ENCODE results near the gene ADAMTSL4.
A peak's percentile ranks its signal among the peaks of the same experiment; 100 is the strongest.

The ADAMTSL4 gene

DNA sequence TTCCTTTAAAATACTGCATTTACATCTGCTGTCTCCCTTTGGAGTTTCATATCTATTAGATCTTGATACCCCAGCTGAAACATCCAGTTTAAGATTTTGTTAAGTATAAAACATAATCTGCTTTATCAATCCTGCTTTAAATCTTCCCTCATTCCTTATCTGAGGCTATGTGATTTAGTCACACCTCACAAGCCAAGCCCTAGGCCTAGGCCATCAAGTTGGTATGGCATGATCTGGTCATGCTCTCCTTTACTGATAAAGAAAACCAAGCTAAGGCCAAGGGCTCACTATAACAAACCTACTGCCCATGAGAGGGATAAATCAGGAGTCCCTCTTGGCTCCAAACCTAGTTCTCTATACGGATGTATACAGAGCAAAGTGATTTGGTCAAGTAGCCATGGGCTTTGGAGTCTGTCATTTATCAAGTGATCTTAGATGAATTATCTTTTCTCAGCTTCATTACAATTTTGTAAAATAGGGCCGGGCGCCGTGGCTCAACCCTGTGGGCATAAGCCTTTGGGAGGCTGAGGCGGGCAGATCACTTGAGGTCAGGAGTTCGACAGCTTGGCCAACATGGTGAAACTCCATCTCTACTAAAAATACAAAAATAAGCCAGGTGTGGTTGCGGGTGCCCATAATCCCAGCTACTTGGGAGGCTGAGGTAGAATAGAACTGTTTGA is 57.4 kb downstream of the ADAMTSL4 start:
- TF ChIP-seq, protein P1, sequence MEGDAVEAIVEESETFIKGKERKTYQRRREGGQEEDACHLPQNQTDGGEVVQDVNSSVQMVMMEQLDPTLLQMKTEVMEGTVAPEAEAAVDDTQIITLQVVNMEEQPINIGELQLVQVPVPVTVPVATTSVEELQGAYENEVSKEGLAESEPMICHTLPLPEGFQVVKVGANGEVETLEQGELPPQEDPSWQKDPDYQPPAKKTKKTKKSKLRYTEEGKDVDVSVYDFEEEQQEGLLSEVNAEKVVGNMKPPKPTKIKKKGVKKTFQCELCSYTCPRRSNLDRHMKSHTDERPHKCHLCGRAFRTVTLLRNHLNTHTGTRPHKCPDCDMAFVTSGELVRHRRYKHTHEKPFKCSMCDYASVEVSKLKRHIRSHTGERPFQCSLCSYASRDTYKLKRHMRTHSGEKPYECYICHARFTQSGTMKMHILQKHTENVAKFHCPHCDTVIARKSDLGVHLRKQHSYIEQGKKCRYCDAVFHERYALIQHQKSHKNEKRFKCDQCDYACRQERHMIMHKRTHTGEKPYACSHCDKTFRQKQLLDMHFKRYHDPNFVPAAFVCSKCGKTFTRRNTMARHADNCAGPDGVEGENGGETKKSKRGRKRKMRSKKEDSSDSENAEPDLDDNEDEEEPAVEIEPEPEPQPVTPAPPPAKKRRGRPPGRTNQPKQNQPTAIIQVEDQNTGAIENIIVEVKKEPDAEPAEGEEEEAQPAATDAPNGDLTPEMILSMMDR (conservative IDR thresholded peaks at IDR 0.05; ENCODE audit: low read depth, low read length), result no peak
- no peak for DNase-seq (ENCODE audit: low read depth)
- H3K4me3 ChIP-seq (ENCODE audit: low read depth, low read length), result no peak overlapping the region

DNA sequence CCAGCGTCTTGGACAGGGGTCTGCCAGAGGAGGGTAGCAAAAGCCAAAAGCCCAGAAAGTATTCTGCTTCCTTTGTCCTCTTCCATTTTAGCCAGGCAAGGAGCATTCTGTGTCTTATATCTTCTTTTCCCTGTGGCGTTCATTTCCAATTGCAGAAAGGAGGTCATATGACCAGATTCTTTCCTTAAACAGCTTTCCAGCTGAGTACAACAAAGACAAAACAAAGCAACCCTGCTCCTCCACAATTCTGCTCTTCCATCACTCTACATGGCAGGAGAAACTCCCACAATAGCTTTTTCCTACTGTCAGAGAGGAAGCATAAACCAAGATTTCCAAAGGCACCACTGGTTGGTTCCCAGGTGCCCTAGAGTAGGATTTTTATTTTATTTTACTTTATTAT is 60.5 kb downstream of the ADAMTSL4 start:
- TF ChIP-seq, protein P1 (conservative IDR thresholded peaks at IDR 0.05; ENCODE audit: low read depth, low read length), result no peak
- DNase-seq (ENCODE audit: low read depth), result peak; percentile 71
- no peak overlapping the region for H3K4me3 ChIP-seq (ENCODE audit: low read depth, low read length)
